Heart right ventricle (tissue), 16 donors: ENCODE results near the gene PKNOX2. TPM values are rescaled to one million over a fixed set of nuclear protein-coding genes. Genes with fewer than 3 reads are reported as not detected.

Source experiments
- ATAC-seq, 8 donors: fragments of 200-7000 bp; cut with Tn5 transposase; one replicate each; pipeline ENCODE4 v1.9.1; 2020; ENCODE audit warnings: mild to moderate bottlenecking in 8 of 8, moderate library complexity in 8 of 8, moderate number of reproducible peaks in 1 of 8
- DNase-seq, 2 donors: peaks; one replicate each; pipeline ENCODE4 v3.0.0-alpha.2; 2020
- H3K27ac ChIP-seq, 10 donors: fragments of 200-600 bp; sonication (generic) in 2 of 10; one replicate each; pipeline versions ENCODE4 v1.5.0 to v1.8.0; 2020 to 2022; ENCODE audit warnings: mild to moderate bottlenecking in 3 of 10
- H3K27me3 ChIP-seq, 7 donors: fragments of 200-600 bp; one replicate each; pipeline ENCODE4 v1.8.0; 2021 to 2022; ENCODE audit warnings: mild to moderate bottlenecking in 2 of 7
- H3K36me3 ChIP-seq, 9 donors: fragments of 200-600 bp; sonication (generic) in 1 of 9; one replicate each; pipeline versions ENCODE4 v1.5.0 to v1.8.0; 2020 to 2022; ENCODE audit warnings: mild to moderate bottlenecking in 2 of 9
- H3K4me1 ChIP-seq, 9 donors: fragments of 200-600 bp; sonication (generic) in 1 of 9; one replicate each; pipeline versions ENCODE4 v1.5.0 to v1.8.0; 2020 to 2022; ENCODE audit warnings: mild to moderate bottlenecking in 4 of 9
- H3K4me3 ChIP-seq, 10 donors: fragments of 200-600 bp; sonication (generic) in 2 of 10; one replicate each; pipeline versions ENCODE4 v1.5.0 to v1.8.0; 2020 to 2022; ENCODE audit warnings: mild to moderate bottlenecking in 7 of 10, moderate library complexity in 2 of 10
- H3K9me3 ChIP-seq, 11 donors: fragments of 200-600 bp in 10 of 11; sonication (generic) in 2 of 11; one replicate each; pipeline versions ENCODE4 v1.5.0 to v1.8.0; 2013 to 2022; ENCODE audit warnings: mild to moderate bottlenecking in 2 of 11, control low read depth in 1 of 11, moderate library complexity in 1 of 11
- CTCF ChIP-seq, 9 donors: fragments of 200-600 bp; sonication (generic) in 2 of 9; IDR thresholded peaks; one replicate each; pipeline versions ENCODE4 v1.5.0 to v1.8.0; 2021 to 2022; ENCODE audit warnings: antibody characterized with exemption in 9 of 9, mild to moderate bottlenecking in 5 of 9, moderate library complexity in 1 of 9
- WGBS, 2 donors: extraction: QIAGEN DNeasy Blood & Tissue Kit; methylation state at CpG; one replicate each; pipeline ENCODE4 v1.1.7; 2013; ENCODE audit warnings: inconsistent platforms in 1 of 2; 5-methylcytosine and 5-hydroxymethylcytosine counted together
- intact Hi-C, 10 donors: fragments of 100-400 bp; cut with DNase I; formaldehyde crosslinking; loops; one replicate each; pipeline versions ENCODE4 v1.11.1 to v1.14.2; 2022
- polyA plus RNA-seq, 2 donors: library from polyadenylated mRNA; stranded (reverse); fragments of 200-250 nt; gene quantifications; one replicate each; pipeline ENCODE4 v1.2.3, GENCODE V29; 2013
- total RNA-seq, 10 donors: library from RNA; stranded (reverse); fragmentation: NEBNext Ultra II Directional in 3 of 10; extraction: Animal tissue kit (Norgen Biotek cat#: 25700) in 3 of 10; gene quantifications; one replicate each; pipeline versions ENCODE4 v1.2.1 to v1.2.4, GENCODE V29; 2021 to 2023
- donor health status: Arrhythmogenic right ventricular cardiomyopathy.
- donor health status: ischemic (EF 13 %, LVEDD 7.1; RV severe dilation, severe dysfunction).
- donor health status: healthy with polysubstance abuse.
- donor health status: DM: no; HTN: yes; CAD: no.
- donor health status: DM: no; HTN: no; CAD: no.
- donor health status: ischemic (EF 25% LVEDD 6.9; RV normal size, moderate dysfunction).
- donor health status: ischemic (EF 25% LVEDD 5.7; RV mildly dilated, moderate dysfunction).
- donor health status: healthy.
- donor health status: DM: yes; HTN: yes; CAD: no.
- donor health status: Ischemic cardiomyopathy.
- donor health status: ischemic (EF 35%, LVEDD 5.7; RV mildly dilated, moderate dysfunction).
- donor health status: nonischemic (EF 11% LVEDD 7.7; RV severe dilation, severe dysfunction).
- donor health status: DM: yes; HTN: yes; CAD: no.
- donor health status: PGD.
- donor health status: ischemic (EF 29% LVEDD 5.4; RV normal size, mild dysfunction).
- donor health status: nonischemic (EF 23%, LVEDD 6.1; RV moderate dilation, normal function).

PKNOX2 gene
- total and polyA plus RNA-seq, 12 donors, result 2.5 to 5.8 (median 4.5) TPM

GRCh38 chr11:125245299-125245698 lies 80.7 kb downstream of the PKNOX2 start:
- intact Hi-C loops, result no loop called here
- no peak overlapping the region for H3K4me3 ChIP-seq
- no peaks in the 10 kb centered on the region for H3K4me1 ChIP-seq
- H3K27ac ChIP-seq, result peak overlapping the region in 2 of 10 donors; percentile 26 to 44
- no peak for DNase-seq
- H3K9me3 ChIP-seq, result no peaks in the 10 kb centered on the region
- no peaks in the 10 kb centered on the region for H3K27me3 ChIP-seq
- no peak for TF ChIP-seq CTCF (IDR thresholded peaks at IDR 0.05)
- WGBS, 2 donors, result 76% methylated on average over 4 of the region's 4 CpGs
- peak in 5 of 8 donors; percentile 9 to 64 (median 47) for ATAC-seq
- no peaks in the 10 kb centered on the region for H3K36me3 ChIP-seq

DNA sequence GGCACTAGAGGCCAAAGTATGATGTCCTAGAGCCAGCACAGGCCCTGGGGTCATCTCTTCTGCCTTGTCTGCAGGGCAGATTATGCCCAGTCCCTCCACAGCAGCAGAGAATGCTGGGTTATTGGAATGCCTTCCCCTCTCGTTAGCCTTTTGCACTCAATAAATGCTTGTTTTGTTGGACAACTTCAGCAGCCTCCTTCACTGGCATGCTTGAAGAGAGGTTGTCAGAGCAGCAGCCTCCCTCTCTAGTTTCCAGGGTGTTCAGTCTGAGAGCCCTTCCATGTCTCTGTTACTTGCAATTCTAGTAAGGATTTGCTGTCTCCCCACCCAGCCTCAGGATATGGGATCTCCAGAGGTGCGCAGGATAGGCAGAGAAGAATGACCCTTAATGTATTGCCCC lies 82.9 kb downstream of the PKNOX2 start:
- TF ChIP-seq CTCF (IDR thresholded peaks at IDR 0.05), result no peak
- H3K36me3 ChIP-seq, result no peaks in the 10 kb centered on the region
- H3K4me1 ChIP-seq, result no peaks in the 10 kb centered on the region
- ATAC-seq, result no peak
- intact Hi-C loops, result no loop called here
- WGBS, 2 donors, result 78 to 91% methylated on average over 2 of the region's 2 CpGs
- H3K27me3 ChIP-seq, result no peaks in the 10 kb centered on the region
- DNase-seq, result no peak
- H3K4me3 ChIP-seq, result no peak overlapping the region
- H3K27ac ChIP-seq, result no peak overlapping the region
- H3K9me3 ChIP-seq, result no peaks in the 10 kb centered on the region

- ATAC-seq (no peak), DNase-seq (no peak)
- Histone ChIP-seq H3K4me3 (no peak overlapping the region), H3K9me3 (no peaks in the 10 kb centered on the region), H3K27ac (no peak overlapping the region), H3K27me3 (no peaks in the 10 kb centered on the region), H3K36me3 (no peaks in the 10 kb centered on the region), H3K4me1 (peaks cover 0 to 18% (median 0%) of the 10 kb centered on the region in 9 donors)
- 76 to 82% methylated on average over 17 of the region's 17 CpGs for WGBS, 2 donors
- TF ChIP-seq CTCF (IDR thresholded peaks at IDR 0.05), result no peak
- intact Hi-C loops, result no loop called here
Measured at GRCh38 chr11:125250318-125251213, 86.0 kb downstream of the PKNOX2 start.

DNA sequence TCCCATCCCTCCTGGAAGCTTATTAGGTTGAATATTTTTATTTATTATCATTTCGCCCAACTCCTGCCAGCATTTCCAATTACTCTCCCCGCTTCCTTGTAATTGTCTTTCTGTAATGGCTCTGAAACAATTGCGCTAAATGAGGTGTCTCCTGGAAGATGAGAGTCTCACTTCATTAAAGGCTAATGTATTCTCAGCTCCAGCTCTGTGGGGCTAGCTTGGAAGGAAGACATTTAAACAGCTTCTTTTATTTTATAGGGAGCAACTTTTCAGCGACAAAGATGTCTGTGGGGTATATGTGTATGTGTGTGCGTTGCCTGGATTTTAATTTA lies 86.6 kb downstream of the PKNOX2 start:
- intact Hi-C loops, result no loop called here
- H3K27me3 ChIP-seq, result peaks cover 0 to 6% (median 0%) of the 10 kb centered on the region in 7 donors
- H3K36me3 ChIP-seq, result no peaks in the 10 kb centered on the region
- H3K4me1 ChIP-seq, result peaks cover 0 to 21% (median 0%) of the 10 kb centered on the region in 9 donors
- no peak for ATAC-seq
- H3K4me3 ChIP-seq, result no peak overlapping the region
- 95% methylated on average over 5 of the region's 5 CpGs for WGBS, 2 donors
- H3K9me3 ChIP-seq, result no peaks in the 10 kb centered on the region
- no peak for DNase-seq
- no peak overlapping the region for H3K27ac ChIP-seq
- no peak for TF ChIP-seq CTCF (IDR thresholded peaks at IDR 0.05)
